BLaER1 (cell line): ENCODE data around the gene HIVEP3.
A peak's percentile ranks its signal among the peaks of the same experiment; 100 is the strongest.

Experiments used
- H3K27ac ChIP-seq: shearing (Covaris generic); formaldehyde crosslinking; 2 replicates; pipeline ENCODE4 v1.8.1; 2022
- H3K27me3 ChIP-seq: shearing (Covaris generic); formaldehyde crosslinking; 2 replicates; pipeline ENCODE4 v1.8.1; 2022
- H3K36me3 ChIP-seq: shearing (Covaris generic); formaldehyde crosslinking; 2 replicates; pipeline ENCODE4 v1.8.1; 2022
- H3K4me1 ChIP-seq: shearing (Covaris generic); formaldehyde crosslinking; 2 replicates; pipeline ENCODE4 v1.8.1; 2022
- H3K4me2 ChIP-seq: shearing (Covaris generic); formaldehyde crosslinking; 2 replicates; pipeline ENCODE4 v1.8.1; 2022
- H3K4me3 ChIP-seq: shearing (Covaris generic); formaldehyde crosslinking; 2 replicates; pipeline ENCODE4 v1.8.1; 2022
- H3K9ac ChIP-seq: shearing (Covaris generic); formaldehyde crosslinking; 2 replicates; pipeline ENCODE4 v1.8.1; 2022
- H3K9me3 ChIP-seq: shearing (Covaris generic); formaldehyde crosslinking; 2 replicates; pipeline ENCODE4 v1.8.1; 2022
- H4K20me1 ChIP-seq: shearing (Covaris generic); formaldehyde crosslinking; 2 replicates; pipeline ENCODE4 v1.8.1; 2022
- Cebpa-rat ChIP-seq: shearing (Covaris generic); IDR thresholded peaks from 2 replicates; pipeline ENCODE4 v1.8.1; 2022

HIVEP3 gene

GRCh38 chr1:41484402-41485241 is 434.1 kb downstream of the HIVEP3 start, which contains the start of gene EDN2:
EDN2 (minus strand) TSS chr1:41484683; CDS start chr1:41484601, 82 bp downstream.
- no peaks in the 10 kb centered on the region for H4K20me1 ChIP-seq
- peak within 1 kb of the TSS; percentile 67 for H3K4me2 ChIP-seq
- no peak within 1 kb of the TSS for H3K27ac ChIP-seq
- H3K9me3 ChIP-seq = no peaks in the 10 kb centered on the region
- H3K4me1 ChIP-seq = peaks cover 64% of the 10 kb centered on the region
- no peak for TF ChIP-seq Cebpa-rat
- H3K36me3 ChIP-seq = no peaks in the 10 kb centered on the region
- H3K4me3 ChIP-seq = no peak within 1 kb of the TSS
- H3K27me3 ChIP-seq = no peaks in the 10 kb centered on the region
- no peak within 1 kb of the TSS for H3K9ac ChIP-seq

- H3K4me1 ChIP-seq = peaks cover 66% of the 10 kb centered on the region
- H3K4me2 ChIP-seq = peak overlapping the region; percentile 67
Measured at GRCh38 chr1:41483960-41484401, 434.7 kb downstream of the HIVEP3 start.

GRCh38 chr1:41483001-41483850 is 435.5 kb downstream of the HIVEP3 start:
- Histone ChIP-seq H3K4me2 (peak overlapping the region; percentile 40), H4K20me1 (no peaks in the 10 kb centered on the region), H3K27me3 (no peaks in the 10 kb centered on the region), H3K36me3 (no peaks in the 10 kb centered on the region), H3K4me3 (no peak overlapping the region), H3K27ac (no peak overlapping the region), H3K9me3 (no peaks in the 10 kb centered on the region), H3K9ac (no peak overlapping the region), H3K4me1 (peaks cover 74% of the 10 kb centered on the region)
- no peak for TF ChIP-seq Cebpa-rat

More at GRCh38 chr1:41483960-41484401, 434.7 kb downstream of the HIVEP3 start:
- H3K27ac ChIP-seq = no peak overlapping the region
- H4K20me1 ChIP-seq = no peaks in the 10 kb centered on the region
- H3K9ac ChIP-seq = no peak overlapping the region
- H3K9me3 ChIP-seq = no peaks in the 10 kb centered on the region
- no peaks in the 10 kb centered on the region for H3K36me3 ChIP-seq
- no peak for TF ChIP-seq Cebpa-rat
- no peaks in the 10 kb centered on the region for H3K27me3 ChIP-seq
- H3K4me3 ChIP-seq = no peak overlapping the region

GRCh38 chr1:41482001-41482765 is 436.5 kb downstream of the HIVEP3 start:
- Histone ChIP-seq H3K9me3 (no peaks in the 10 kb centered on the region), H3K9ac (no peak overlapping the region), H3K27ac (peak overlapping the region; percentile 72), H3K4me3 (no peak overlapping the region), H3K36me3 (no peaks in the 10 kb centered on the region), H3K27me3 (no peaks in the 10 kb centered on the region), H4K20me1 (no peaks in the 10 kb centered on the region), H3K4me1 (peaks cover 71% of the 10 kb centered on the region), H3K4me2 (peak overlapping the region; percentile 40)
- no peak for TF ChIP-seq Cebpa-rat

- no peaks in the 10 kb centered on the region for H4K20me1 ChIP-seq
- H3K4me1 ChIP-seq = peaks cover 71% of the 10 kb centered on the region
- no peak for TF ChIP-seq Cebpa-rat
- no peaks in the 10 kb centered on the region for H3K9me3 ChIP-seq
- no peak overlapping the region for H3K9ac ChIP-seq
- peak overlapping the region; percentile 72; the same call in 1 of the 2 replicates for H3K27ac ChIP-seq
- H3K27me3 ChIP-seq = no peaks in the 10 kb centered on the region
- no peak overlapping the region for H3K4me3 ChIP-seq
- H3K4me2 ChIP-seq = no peak overlapping the region
- H3K36me3 ChIP-seq = no peaks in the 10 kb centered on the region
Measured at GRCh38 chr1:41481109-41481775, 437.5 kb downstream of the HIVEP3 start.

GRCh38 chr1:41480204-41481108 is 438.3 kb downstream of the HIVEP3 start:
- H3K36me3 ChIP-seq = no peaks in the 10 kb centered on the region
- H3K4me2 ChIP-seq = no peak overlapping the region
- H3K4me3 ChIP-seq = no peak overlapping the region
- H4K20me1 ChIP-seq = no peaks in the 10 kb centered on the region
- peaks cover 64% of the 10 kb centered on the region for H3K4me1 ChIP-seq
- H3K27ac ChIP-seq = no peak overlapping the region
- TF ChIP-seq Cebpa-rat = no peak
- H3K9me3 ChIP-seq = no peaks in the 10 kb centered on the region
- no peaks in the 10 kb centered on the region for H3K27me3 ChIP-seq
- H3K9ac ChIP-seq = no peak overlapping the region

- Histone ChIP-seq H3K9ac (no peak overlapping the region), H3K27me3 (no peaks in the 10 kb centered on the region), H3K36me3 (no peaks in the 10 kb centered on the region), H3K4me3 (no peak overlapping the region), H3K4me1 (peaks cover 57% of the 10 kb centered on the region), H3K9me3 (no peaks in the 10 kb centered on the region), H4K20me1 (no peaks in the 10 kb centered on the region), H3K27ac (no peak overlapping the region), H3K4me2 (no peak overlapping the region)
- TF ChIP-seq Cebpa-rat = no peak
Measured at GRCh38 chr1:41479808-41480160, 438.9 kb downstream of the HIVEP3 start.

GRCh38 chr1:41479000-41479807 is 439.5 kb downstream of the HIVEP3 start:
- no peak for TF ChIP-seq Cebpa-rat
- Histone ChIP-seq H3K4me1 (peaks cover 51% of the 10 kb centered on the region), H3K27ac (no peak overlapping the region), H3K27me3 (no peaks in the 10 kb centered on the region), H3K4me3 (no peak overlapping the region), H3K9me3 (no peaks in the 10 kb centered on the region), H4K20me1 (no peaks in the 10 kb centered on the region), H3K4me2 (peak overlapping the region; percentile 31), H3K36me3 (no peaks in the 10 kb centered on the region), H3K9ac (no peak overlapping the region)
